ENCODE measurements around the gene CLDND2. TPM values are rescaled to one million over a fixed set of nuclear protein-coding genes. Genes with fewer than 3 reads are reported as not detected.

The CLDND2 gene
- total RNA-seq, 1 experiment from 2014 or later: not detected

DNA sequence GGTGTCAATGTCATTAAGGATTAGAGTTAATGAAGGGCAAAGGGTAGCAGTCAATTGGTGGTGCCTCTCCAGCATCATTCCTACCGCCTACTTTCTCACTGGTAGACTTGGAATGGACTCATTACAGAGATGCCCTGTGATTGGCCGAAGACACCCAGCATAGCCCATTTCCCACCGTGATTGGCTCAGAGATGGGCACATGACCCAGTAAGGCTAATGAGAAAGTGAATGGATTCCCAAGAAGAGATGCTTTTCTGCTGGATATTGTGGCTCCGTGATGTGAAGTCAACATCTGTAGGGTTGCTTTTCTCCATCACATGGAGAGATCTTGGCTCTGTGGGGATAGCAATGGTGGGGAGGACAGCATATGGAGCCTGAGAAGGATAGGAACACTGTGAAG is 38.4 kb downstream of the CLDND2 start:
- TF ChIP-seq, protein P1, sequence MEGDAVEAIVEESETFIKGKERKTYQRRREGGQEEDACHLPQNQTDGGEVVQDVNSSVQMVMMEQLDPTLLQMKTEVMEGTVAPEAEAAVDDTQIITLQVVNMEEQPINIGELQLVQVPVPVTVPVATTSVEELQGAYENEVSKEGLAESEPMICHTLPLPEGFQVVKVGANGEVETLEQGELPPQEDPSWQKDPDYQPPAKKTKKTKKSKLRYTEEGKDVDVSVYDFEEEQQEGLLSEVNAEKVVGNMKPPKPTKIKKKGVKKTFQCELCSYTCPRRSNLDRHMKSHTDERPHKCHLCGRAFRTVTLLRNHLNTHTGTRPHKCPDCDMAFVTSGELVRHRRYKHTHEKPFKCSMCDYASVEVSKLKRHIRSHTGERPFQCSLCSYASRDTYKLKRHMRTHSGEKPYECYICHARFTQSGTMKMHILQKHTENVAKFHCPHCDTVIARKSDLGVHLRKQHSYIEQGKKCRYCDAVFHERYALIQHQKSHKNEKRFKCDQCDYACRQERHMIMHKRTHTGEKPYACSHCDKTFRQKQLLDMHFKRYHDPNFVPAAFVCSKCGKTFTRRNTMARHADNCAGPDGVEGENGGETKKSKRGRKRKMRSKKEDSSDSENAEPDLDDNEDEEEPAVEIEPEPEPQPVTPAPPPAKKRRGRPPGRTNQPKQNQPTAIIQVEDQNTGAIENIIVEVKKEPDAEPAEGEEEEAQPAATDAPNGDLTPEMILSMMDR (conservative IDR thresholded peaks at IDR 0.05): no peak
- Histone ChIP-seq H3K56ac (ENCODE audit: insufficient read length, low read depth, low read length) (no peak overlapping the region), H3K23ac (ENCODE audit: insufficient read length, low read depth, low read length) (no peak overlapping the region), H2AK5ac (ENCODE audit: insufficient read length, low read length) (no peak overlapping the region), H2BK20ac (ENCODE audit: low read depth, low read length, poor library complexity, severe bottlenecking) (no peak overlapping the region), H3K27me3 (ENCODE audit: insufficient read depth, low read length) (no peaks in the 10 kb centered on the region), H2BK5ac (ENCODE audit: insufficient read length, low read length) (no peak overlapping the region), H2BK15ac (ENCODE audit: low read depth, low read length) (no peak overlapping the region), H3K23me2 (ENCODE audit: insufficient read length, low read depth, low read length, poor library complexity, severe bottlenecking) (peaks cover 8% of the 10 kb centered on the region), H2AFZ (ENCODE audit: low read length) (no peak overlapping the region), H3T11ph (ENCODE audit: low read length) (no peak overlapping the region), H4K91ac (ENCODE audit: insufficient read length, low read depth, low read length) (no peak overlapping the region), H2BK12ac (ENCODE audit: insufficient read length, low read depth, low read length) (no peak overlapping the region), H3K4me2 (ENCODE audit: insufficient read depth, insufficient read length, low read length) (no peak overlapping the region), H3K79me1 (ENCODE audit: insufficient read depth, low read depth, low read length, poor library complexity, severe bottlenecking) (no peaks in the 10 kb centered on the region), H3K4me1 (ENCODE audit: insufficient read depth, low read length) (no peaks in the 10 kb centered on the region), H3K79me2 (ENCODE audit: insufficient read depth, low read length) (no peaks in the 10 kb centered on the region), H4K8ac (replicated peaks; ENCODE audit: insufficient read length, low read depth, low read length) (no peak overlapping the region), H3K18ac (ENCODE audit: insufficient read length, low read depth, low read length) (no peak overlapping the region), H3K4ac (ENCODE audit: low read depth, low read length) (no peak overlapping the region), H3K9me3 (ENCODE audit: control insufficient read depth, low read depth, low read length) (peaks cover 5% of the 10 kb centered on the region), H3K14ac (ENCODE audit: insufficient read depth, low read length) (no peak overlapping the region), H4K5ac (ENCODE audit: insufficient read length, low read depth, low read length) (no peak overlapping the region), H3K27ac (ENCODE audit: insufficient read length, low read depth, low read length) (no peak overlapping the region), H4K20me1 (ENCODE audit: control insufficient read depth, insufficient read depth, insufficient read length) (no peaks in the 10 kb centered on the region), H3K9ac (ENCODE audit: extremely low read depth, insufficient read length, low read length) (no peak overlapping the region), H2BK120ac (ENCODE audit: low read depth, low read length, poor library complexity, severe bottlenecking) (no peak overlapping the region)
- Mint-ChIP-seq H3K27me3 (ENCODE audit: low read depth) (no peaks in the 10 kb centered on the region), H3K27ac (no peak overlapping the region), H3K9me3 (0 out of 5 replicates have a peak, but pooled peaks cover 0 to 4% of the 10 kb centered on the region in 2 experiments), H3K4me1 (peaks cover 4 to 18% of the 10 kb centered on the region in 2 experiments), H3K4me3 (no peak overlapping the region), H3K36me3 (ENCODE audit: insufficient read depth in 1 of 3, low read depth in 3 of 3) (peaks cover 33 to 53% (median 45%) of the 10 kb centered on the region in 3 experiments)
- no CpG with 5 or more reads among the region's 4 CpGs for WGBS (ENCODE audit: extremely low coverage, insufficient read length, low lambda C conversion rate)
- DNase-seq: no peak

Measured in H9 (cell line).